Fibroblast of villous mesenchyme (primary cell): ENCODE measurements around the gene KIF26A. TPM values are rescaled to one million over a fixed set of nuclear protein-coding genes. Genes with fewer than 3 reads are reported as not detected.
"Not testable (repeated sequence)": the region's sequence is repeated elsewhere in the genome, so short reads cannot be mapped to it uniquely, and the experiment has no call there.

Source experiments
- DNase-seq: peaks from one replicate; pipeline ENCODE4 v3.0.0-alpha.2; 2010; ENCODE audit warnings: low read depth
- H3K4me3 ChIP-seq: 2 replicates; pipeline ENCODE4 v1.5.1; 2011; ENCODE audit warnings: low read depth, mild to moderate bottlenecking, low read length
- total RNA-seq: library from RNA; depleted of rRNA; stranded (reverse); fragments of >200 nt; gene quantifications from 2 replicates; pipeline ENCODE4 v1.2.3, GENCODE V29; 2012
- TF ChIP-seq, protein P1 (sequence below): IDR thresholded peaks from 2 replicates; pipeline ENCODE4 v1.5.1; 2012; ENCODE audit warnings: low read depth, mild to moderate bottlenecking, low read length; ENCODE audit not compliant: insufficient read depth

KIF26A gene
- total RNA-seq, 1 donor: under 0.01 TPM

DNA sequence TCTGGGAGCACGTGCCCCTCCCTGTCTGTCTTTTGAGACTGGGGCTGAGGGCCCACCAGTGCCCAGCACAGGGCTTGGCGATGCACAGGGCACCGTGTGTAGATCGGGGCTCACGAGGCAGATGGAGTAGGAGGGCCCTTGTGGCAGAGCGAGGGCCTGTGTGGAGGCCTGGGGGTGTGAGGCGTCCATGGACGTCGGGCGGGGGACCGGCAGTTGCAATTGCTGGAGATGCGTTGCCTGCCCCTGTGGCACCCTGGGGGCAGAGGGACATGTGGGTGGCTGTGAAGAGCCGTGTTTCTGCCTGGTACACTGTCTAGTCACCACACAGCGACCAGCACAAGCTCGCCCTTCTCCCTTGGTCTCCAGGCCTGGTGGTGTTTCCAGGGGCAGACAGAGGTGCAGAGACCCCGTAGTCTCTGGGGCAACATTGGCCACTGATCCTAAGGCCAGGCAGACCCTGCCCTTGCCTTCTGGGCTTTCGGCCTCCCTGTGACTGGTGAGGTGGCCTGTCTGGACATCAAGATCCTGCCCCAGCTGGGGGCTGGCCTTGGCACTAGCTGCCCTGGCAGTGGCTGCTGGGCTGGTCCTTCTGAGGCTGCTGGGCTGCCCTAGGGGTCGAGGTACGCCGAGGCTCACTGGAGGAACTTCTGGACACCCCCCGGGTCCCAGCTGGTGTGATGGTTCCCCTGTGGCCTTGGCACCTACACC lies 14.5 kb downstream of the KIF26A start:
- TF ChIP-seq, protein P1, sequence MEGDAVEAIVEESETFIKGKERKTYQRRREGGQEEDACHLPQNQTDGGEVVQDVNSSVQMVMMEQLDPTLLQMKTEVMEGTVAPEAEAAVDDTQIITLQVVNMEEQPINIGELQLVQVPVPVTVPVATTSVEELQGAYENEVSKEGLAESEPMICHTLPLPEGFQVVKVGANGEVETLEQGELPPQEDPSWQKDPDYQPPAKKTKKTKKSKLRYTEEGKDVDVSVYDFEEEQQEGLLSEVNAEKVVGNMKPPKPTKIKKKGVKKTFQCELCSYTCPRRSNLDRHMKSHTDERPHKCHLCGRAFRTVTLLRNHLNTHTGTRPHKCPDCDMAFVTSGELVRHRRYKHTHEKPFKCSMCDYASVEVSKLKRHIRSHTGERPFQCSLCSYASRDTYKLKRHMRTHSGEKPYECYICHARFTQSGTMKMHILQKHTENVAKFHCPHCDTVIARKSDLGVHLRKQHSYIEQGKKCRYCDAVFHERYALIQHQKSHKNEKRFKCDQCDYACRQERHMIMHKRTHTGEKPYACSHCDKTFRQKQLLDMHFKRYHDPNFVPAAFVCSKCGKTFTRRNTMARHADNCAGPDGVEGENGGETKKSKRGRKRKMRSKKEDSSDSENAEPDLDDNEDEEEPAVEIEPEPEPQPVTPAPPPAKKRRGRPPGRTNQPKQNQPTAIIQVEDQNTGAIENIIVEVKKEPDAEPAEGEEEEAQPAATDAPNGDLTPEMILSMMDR: no peak
- no peak for DNase-seq
- H3K4me3 ChIP-seq: no peak overlapping the region

DNA sequence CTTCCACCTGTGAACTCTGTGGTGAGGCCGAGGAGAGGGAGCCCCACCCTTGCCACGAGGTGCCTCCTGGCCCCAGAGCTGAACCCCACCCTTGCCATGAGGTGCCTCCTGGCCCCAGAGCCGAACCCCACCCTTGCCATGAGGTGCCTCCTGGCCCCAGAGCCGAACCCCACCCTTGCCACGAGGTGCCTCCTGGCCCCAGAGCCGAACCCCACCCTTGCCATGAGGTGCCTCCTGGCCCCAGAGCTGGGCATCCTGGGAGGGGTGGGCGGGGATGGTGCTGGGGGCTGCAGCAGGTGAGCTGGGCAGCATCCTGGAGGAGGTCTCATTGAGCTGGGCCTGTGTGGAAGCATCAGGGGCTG lies 15.0 kb downstream of the KIF26A start:
- DNase-seq: not testable (repeated sequence)

DNA sequence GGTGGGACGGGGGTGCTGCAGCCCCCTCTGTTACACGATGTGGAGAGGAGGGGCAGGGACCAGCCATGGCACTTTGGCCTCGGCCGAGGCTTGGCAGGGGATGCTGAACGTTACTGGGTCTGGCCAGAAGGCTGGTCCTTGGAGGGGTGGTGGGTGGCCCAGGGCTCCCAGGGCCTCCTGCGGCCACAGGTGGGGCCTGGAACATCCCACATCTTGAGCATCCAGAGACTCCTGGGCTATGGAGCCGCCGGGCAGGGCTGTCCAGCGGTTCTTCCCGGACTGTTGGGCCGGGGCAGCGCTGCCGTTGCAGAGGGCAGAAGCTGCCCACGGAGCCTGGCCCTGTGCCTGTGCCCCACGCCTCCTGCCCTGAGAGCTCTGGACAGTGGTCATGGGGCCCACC lies 15.9 kb downstream of the KIF26A start:
- TF ChIP-seq, protein P1: no peak
- DNase-seq: no peak
- H3K4me3 ChIP-seq: no peak overlapping the region

More for the DNA sequence above, 15.0 kb downstream of the KIF26A start:
- H3K4me3 ChIP-seq: not testable (repeated sequence)

DNA sequence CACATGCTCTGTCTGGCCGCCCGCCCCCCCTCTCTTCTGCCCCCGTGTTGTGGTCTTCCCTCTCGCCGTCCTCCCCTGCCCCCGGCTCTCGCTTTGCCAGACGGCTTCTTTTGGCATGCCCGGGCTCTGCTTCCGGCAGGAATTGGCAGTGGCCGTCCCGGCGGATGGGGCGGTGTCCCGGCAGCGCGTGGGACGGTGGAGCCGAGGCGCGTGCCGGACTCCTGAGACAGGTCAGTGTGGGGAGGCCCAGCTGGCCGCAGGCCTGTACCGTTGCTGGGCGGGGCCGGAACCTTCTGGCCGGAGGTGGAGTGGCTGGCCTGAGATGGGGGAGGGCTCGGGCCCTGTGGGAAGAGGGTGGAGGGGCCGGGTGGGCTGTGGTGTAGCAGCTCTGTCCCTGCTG lies 17.1 kb downstream of the KIF26A start:
- no peak for DNase-seq
- no peak overlapping the region for H3K4me3 ChIP-seq
- TF ChIP-seq, protein P1: no peak

DNA sequence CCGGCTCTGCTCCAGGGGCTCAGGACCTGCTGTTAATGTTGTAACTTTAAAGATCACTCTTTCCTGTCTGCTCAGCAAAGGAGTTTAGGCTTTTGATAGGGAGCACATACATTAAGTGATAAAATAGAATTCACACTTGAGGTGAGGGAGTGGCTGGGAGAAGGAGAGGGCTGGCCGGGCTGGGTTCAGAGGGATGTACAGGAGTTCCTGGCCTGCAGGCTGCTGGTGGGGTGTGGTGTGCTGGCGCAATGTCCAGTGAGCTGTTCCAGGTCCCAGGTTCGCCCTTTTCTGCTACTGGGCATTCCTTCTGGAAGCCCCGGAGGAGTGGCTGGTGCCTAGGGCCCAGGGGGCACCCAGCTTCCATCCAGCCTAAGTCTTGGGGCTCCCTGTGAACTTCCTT lies 17.8 kb downstream of the KIF26A start:
- no peak for DNase-seq
- TF ChIP-seq, protein P1: no peak

DNA sequence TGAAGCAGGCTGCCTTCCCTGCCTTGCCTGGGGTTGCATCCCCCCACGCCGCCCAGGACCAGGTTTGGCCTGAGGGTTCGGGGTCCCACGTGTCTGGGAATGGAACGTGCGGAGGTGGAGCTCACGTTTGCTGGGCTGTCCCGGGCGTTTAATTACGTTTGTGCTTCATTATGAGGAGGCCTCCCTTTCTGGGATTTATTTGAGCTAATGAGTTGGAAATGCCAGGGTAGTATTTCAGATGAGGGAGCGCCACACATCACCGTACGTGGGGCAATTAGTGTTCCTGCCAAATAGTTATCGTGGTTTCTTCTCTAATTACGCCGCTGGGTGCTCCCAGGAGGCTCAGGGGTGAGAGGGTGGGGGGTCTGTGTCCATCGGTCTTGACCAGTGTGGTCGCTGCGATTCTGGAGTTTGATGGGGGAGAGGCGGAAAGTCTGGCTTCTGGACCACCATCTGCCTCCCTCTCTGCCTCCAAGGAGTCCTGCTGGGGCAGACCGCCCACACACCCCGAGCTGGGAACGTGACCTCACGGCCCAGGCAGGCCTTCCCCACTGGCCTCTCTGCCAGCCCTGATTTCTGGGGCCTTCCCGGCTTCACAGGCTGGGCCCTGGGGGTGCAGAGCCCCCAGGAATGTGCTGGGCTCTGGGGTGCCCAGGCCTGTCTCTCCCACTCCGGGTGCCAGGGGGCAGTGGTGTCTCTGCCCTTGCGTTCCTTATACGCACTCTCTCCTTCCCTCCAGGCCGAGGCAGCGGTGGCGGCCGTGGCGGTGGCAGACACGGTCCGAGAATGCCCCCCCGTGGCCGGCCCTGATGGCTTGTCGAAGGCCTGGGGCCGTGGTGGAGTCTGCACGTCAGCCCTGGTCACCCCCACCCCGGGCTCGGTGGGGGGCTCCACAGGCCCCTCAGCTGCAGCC lies 18.9 kb downstream of the KIF26A start:
- TF ChIP-seq, protein P1: no peak
- no peak for DNase-seq
- no peak overlapping the region for H3K4me3 ChIP-seq

More for the DNA sequence above, 17.8 kb downstream of the KIF26A start:
- H3K4me3 ChIP-seq: no peak overlapping the region
